HEK293T (cell line): ENCODE results near the gene LGI4.

Source experiments
- CTBP1 ChIP-seq: fragments of 450-650 bp; IDR thresholded peaks from 2 replicates; pipeline ENCODE4 v1.6.1; 2016; ENCODE audit warnings: borderline replicate concordance
- ELF4 ChIP-seq: fragments of 450-650 bp; IDR thresholded peaks from 2 replicates; pipeline ENCODE4 v1.6.1; 2017; ENCODE audit warnings: antibody characterized with exemption
- FOXA1 ChIP-seq: fragments of 450-650 bp; IDR thresholded peaks from 2 replicates; pipeline ENCODE4 v1.6.1; 2016; ENCODE audit warnings: mild to moderate bottlenecking
- FOXK2 ChIP-seq: fragments of 450-650 bp; IDR thresholded peaks from 2 replicates; pipeline ENCODE4 v1.6.1; 2016; ENCODE audit warnings: mild to moderate bottlenecking
- SP1 ChIP-seq: fragments of 450-650 bp; IDR thresholded peaks from 2 replicates; pipeline ENCODE4 v1.6.1; 2017
- SUZ12 ChIP-seq: fragments of 450-650 bp; IDR thresholded peaks from 2 replicates; pipeline ENCODE4 v1.6.1; 2016; ENCODE audit warnings: mild to moderate bottlenecking
- TARDBP ChIP-seq: fragments of 450-650 bp; IDR thresholded peaks from 2 replicates; pipeline ENCODE4 v1.6.1; 2016

GRCh38 chr19:35108730-35109129, 26.1 kb downstream of the LGI4 start:
- TF ChIP-seq TARDBP (no peak), SP1 (no peak), FOXA1 (no peak), SUZ12 (no peak), ELF4 (no peak), CTBP1 (no peak), FOXK2 (no peak)
